Spleen (tissue), 7 donors: ENCODE data around the gene RHOB.

Source experiments
- POLR2A ChIP-seq, 3 donors: fragments of 450-650 bp; IDR thresholded peaks; one replicate each; pipeline ENCODE4 v1.5.1; 2017; ENCODE audit warnings: antibody characterized with exemption in 3 of 3, mild to moderate bottlenecking in 1 of 3
- POLR2AphosphoS5 ChIP-seq, 3 donors: sonication (generic); formaldehyde crosslinking; IDR thresholded peaks; one replicate each; pipeline ENCODE4 v1.5.1; 2017; ENCODE audit warnings: antibody characterized with exemption in 3 of 3
- TF ChIP-seq, protein P1 (sequence below), 11 experiments: fragments of 200-600 bp in 7 of 11; fragments of 450-650 bp in 4 of 11; sonication (generic) in 4 of 11; IDR thresholded peaks in 8 of 11; conservative IDR thresholded peaks in 3 of 11; 1 replicate in 7 of 11; 2 replicates in 4 of 11; pipeline versions ENCODE4 v1.4.0 to v1.8.0; 2016 to 2021; ENCODE audit warnings: antibody characterized with exemption in 11 of 11, inconsistent platforms in 4 of 11, mild to moderate bottlenecking in 1 of 11
- donor health status: DM: no; HTN: no; CAD: no; lungs with moderate emphysema.
- donor health status: DM: no; HTN: no; CAD: no.
- donor health status: DM: no; HTN: no; CAD: no.

DNA sequence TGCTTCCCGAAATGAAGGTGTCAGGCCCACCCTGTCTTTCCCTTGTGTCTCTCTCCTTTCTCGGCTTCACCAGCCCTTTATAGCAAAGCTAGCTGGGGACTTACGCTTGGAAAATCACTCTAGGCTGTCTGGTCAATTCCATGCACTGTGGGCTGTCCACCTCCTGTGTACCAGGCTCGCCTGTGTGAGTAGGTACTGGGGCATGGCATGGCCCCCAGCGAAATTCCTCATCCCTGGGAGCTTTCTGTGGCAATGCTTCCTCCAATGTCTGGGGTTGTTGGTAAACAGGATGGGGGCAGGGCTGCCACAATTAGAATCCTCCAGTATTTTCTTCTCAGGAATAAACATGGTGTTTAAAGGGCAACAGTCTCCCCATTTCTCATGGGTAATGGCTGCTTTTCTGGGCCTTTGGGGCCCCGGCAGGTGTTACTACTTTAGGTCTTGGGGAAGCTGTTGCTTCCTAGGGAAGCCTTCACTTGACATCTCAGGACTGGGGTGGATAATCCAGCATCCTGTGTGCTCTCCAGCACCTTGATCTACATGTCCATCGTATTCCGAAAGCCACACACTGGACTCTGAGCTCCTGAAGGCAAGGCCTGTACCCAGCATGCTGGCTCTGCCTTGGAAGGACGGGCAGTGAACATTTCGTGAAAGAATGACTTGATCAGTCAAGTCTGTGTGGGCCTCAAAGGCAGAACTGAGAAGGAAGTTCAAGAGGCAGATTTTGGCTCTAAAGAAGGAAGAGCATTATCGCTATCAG is 21.1 kb downstream of the RHOB start:
- TF ChIP-seq, protein P1, sequence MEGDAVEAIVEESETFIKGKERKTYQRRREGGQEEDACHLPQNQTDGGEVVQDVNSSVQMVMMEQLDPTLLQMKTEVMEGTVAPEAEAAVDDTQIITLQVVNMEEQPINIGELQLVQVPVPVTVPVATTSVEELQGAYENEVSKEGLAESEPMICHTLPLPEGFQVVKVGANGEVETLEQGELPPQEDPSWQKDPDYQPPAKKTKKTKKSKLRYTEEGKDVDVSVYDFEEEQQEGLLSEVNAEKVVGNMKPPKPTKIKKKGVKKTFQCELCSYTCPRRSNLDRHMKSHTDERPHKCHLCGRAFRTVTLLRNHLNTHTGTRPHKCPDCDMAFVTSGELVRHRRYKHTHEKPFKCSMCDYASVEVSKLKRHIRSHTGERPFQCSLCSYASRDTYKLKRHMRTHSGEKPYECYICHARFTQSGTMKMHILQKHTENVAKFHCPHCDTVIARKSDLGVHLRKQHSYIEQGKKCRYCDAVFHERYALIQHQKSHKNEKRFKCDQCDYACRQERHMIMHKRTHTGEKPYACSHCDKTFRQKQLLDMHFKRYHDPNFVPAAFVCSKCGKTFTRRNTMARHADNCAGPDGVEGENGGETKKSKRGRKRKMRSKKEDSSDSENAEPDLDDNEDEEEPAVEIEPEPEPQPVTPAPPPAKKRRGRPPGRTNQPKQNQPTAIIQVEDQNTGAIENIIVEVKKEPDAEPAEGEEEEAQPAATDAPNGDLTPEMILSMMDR (IDR thresholded peaks at IDR 0.05 in 8 of 11, conservative IDR thresholded peaks at IDR 0.05 in 3 of 11) = no peak
- no peak for TF ChIP-seq POLR2A (IDR thresholded peaks at IDR 0.05)
- no peak for TF ChIP-seq POLR2AphosphoS5 (IDR thresholded peaks at IDR 0.05)
